ENCODE data around the gene VKORC1L1.
"Not testable (repeated sequence)": the region's sequence is repeated elsewhere in the genome, so short reads cannot be mapped to it uniquely, and the experiment has no call there.

Gene VKORC1L1

DNA sequence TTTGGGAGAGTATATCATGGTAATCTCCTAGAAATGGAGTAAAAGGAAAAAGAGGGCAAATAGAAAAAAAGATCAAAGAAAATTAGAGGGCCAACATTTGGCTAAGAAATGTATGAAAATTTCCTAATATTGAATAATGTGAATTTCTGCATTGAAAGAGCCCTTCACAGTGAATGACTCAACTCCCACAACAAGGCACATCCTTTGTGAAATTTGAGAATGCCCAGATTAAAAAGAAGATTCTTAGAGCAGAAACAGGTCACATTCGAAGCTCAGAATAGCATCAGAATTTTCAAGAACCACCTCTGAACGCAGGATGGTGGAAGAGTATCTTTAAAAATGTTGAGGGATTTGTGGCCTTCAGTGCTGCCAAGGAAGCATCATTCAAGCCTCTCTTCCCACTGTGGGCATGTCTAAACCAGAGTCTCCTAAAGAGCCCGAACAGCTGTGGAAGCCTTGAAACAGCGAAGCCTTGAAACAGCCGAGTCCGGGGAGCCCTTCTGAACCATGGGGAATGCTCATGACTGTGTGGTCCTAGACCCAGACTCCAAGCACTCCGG, 65.5 kb downstream of the VKORC1L1 start:
- DNase-seq (ENCODE audit: low read depth), result peak; percentile 11

DNA sequence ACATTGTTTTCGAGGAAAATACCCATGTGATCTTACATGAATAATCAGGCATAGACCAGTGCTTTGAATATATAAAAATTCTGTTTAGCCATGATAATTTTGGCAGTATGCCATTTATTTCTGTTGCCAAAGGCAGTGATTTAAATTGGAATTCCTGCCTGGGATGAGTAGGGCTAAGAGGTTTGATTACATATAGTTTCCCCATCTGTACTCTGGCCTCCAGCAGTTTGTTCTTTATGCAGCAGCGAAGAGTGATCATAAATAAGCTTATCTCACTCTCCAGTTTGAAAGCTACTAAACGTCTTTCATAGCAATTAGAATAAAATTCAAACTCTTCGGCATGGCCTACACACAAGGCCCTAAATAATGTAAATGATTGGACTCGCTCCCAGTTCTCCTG, 72.9 kb downstream of the VKORC1L1 start:
- not testable (repeated sequence) for DNase-seq (ENCODE audit: low read depth)

DNA sequence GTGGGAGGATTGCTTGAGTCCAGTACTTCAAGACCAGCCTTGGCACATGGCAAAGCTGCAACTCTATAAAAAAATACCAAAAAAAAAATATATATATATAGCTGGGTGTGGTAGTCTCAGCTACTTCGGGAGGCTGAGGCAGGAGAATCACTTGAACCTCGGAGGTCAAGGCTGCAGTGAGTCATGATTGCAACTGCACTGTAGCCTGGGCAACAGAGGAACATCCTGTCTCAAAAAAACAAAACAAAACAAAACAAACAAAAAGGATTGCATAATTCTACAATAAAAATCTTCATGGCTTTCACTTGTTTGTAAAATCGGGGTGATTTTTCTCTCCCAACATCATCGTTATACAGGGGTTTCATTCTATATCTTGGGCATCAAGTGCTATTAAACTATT, 74.0 kb downstream of the VKORC1L1 start:
- DNase-seq (ENCODE audit: low read depth), result peak; percentile 56

DNA sequence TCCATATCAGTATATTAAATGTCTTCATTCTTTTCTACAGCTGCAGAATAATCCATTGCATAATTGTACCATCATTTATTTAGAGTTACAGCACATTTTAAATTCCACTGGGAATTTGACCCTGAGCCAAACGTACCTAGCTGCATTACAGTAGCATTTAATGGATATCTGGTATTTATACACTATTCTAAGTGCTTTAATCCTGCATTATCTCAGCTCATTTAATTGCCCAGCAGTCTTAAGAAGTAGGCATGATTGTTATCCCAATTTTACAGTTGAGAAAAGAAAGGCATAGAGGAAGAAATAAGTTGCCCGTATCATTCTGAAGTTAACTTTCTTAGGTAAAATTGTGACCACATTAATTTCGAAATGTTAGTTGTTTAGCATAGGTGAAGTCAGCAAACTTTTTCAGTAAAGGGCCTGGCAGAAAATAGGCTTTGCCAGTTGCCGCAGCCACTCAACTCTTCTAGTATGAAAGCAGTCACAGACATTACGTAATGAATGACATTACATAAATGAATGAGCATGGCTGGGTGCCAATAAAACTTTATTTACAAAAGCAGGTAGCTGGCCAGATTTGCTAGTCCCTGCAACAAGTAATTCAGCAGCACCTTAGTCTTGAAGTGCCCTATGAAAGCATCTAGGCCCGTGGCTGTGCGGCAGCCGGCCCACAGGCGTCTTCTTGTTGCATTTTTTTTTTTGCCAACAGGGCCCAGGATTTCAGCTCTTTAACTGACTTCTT, 79.1 kb downstream of the VKORC1L1 start:
- no peak for DNase-seq (ENCODE audit: low read depth)

DNA sequence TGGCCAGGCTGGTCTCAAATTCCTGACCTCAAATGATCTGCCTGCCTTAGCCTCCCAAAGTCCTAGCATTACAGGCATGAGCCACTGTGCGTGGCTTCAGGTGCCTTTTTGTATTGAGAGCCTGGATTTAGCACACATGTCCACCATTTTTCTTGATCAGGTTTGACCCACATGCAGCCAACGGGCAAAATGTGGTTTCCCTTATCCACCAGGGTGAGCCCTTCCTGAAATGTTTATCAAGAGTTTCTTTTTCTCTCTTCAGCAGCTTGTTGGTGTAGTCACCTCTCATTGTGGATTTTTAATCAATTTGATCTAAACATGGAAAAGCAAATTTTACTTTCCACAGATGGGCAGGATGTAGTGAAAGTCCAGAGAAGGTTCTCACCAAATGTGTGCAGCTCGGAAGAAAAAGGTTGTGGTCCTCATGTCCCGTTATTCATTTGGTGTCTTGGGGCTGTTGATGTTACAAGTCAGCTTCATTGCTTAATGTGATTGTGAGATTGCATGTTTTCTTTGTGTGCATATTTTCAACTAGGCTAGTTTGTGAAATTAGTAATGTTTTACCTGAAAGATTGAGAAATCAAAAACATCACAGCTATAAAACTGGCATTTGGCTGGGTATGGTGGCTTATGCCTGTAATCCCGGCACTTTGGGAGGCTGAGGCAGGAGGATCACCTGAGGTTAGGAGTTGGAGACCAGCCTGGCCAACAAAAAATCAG, 80.3 kb downstream of the VKORC1L1 start:
- no peak for DNase-seq (ENCODE audit: low read depth)

DNA sequence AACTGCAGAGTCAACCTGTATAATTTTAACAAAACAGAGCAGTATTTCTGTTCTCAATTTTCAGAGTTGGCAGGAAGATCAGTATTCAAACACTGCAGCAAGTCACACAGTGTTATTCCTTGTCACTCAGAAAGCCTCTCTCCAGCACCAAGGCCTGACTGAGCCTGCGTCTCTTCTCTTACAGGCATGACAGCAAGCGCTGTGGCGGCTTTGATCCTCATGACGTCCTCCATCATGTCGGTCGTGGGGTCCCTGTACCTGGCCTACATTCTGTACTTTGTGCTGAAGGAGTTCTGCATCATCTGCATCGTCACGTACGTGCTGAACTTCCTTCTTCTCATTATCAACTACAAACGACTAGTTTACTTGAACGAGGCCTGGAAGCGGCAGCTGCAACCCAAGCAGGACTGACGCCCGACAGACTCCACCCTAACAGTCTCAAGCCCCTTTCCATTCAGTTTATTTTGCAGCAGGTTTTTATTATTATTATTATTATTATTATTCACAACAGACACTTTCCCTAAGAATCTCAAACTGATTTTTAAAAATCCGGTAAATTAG, 81.1 kb downstream of the VKORC1L1 start:
- DNase-seq (ENCODE audit: low read depth), result no peak

DNA sequence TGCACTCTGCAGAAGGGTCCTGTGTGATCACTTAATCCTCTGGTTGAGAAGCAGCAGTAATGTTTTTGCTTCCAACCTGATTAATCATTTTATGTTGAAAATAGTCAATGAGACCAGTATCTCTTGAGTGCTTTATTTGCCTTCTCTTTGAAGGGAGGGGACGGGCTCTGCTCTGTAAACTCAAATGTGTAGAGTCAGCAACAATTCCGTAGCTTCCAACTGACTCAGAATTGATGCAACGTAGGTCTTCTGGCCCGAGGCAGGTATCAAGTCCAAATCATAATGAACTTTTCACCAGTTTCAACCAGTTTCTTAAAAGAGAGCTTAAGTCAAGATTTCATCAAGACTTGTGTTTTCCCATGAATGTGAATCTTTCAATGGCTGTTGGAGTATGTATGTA, 82.8 kb downstream of the VKORC1L1 start:
- no peak for DNase-seq (ENCODE audit: low read depth)

DNA sequence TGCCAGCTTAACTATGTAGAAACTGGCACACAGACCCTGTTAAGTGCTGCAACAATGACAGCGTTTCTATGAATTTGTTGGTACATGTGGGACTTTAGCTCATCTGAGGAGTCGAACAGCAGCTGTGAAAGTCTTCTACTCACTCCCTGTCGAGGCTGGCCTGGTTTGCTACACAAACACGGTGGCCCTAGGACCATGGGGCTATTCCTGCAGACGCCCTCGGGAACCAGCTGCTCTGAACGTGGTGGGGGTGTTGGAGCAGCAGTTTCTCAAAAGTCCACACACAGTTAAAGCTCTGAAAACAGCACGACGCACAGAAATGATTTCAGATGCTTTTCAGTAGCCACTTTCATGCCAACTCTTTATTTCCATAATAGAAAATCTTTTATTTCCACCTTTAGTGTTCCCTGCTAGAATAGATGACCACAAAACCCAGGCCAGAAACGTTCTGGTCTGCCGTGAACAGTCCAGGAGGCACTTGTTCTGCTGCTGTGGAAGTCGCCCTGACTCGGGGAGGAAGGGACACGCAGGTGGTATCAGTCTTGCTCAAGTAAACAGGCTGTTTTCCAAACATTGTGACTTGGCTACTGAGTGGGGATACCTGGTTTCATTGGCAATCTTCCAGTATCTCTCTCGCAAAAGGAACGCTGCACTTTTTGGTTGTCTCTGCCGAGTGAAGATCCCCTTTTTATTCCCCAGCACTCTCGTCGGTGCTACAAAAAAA, 87.6 kb downstream of the VKORC1L1 start:
- no peak for DNase-seq (ENCODE audit: low read depth)

DNA sequence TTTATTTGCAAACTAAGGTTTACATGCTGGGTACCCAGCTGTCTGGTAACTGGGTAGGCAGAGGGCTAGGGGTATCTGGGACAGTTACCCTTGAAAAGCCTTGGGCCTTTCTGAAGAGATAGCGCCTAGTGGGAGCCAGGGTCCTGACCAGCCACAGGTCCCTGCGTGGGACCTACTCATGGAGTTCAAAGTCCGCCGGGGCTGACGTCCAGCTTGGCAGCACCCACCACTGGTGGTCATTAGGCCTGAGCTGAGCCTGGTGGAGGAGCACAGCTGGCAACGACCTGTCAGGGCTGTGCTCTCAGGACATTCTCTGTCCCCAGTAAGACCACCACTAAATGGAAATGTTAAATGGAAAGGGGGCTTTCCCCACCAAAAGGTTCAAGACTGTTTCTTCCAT, 89.2 kb downstream of the VKORC1L1 start:
- no peak for DNase-seq (ENCODE audit: low read depth)

DNA sequence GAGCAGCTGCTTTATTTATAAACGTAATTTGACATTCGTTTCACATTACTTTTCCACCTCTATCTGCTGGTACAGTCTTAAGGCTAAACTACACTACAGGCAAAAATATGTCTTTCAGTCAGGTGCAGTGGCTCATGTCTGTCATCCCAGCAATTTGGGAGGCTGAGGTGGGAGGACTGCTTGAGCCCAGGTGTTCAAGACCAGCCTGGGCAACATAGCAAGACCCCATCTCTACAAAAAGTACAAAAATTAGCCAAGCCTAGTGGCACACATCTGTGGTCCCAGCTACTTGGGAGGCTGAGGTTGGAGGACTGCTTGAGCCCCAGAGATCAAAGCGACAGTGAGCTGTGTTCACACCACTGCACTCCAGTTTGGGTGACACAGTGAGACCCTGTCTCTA, 91.8 kb downstream of the VKORC1L1 start:
- DNase-seq (ENCODE audit: low read depth), result not testable (repeated sequence)

DNA sequence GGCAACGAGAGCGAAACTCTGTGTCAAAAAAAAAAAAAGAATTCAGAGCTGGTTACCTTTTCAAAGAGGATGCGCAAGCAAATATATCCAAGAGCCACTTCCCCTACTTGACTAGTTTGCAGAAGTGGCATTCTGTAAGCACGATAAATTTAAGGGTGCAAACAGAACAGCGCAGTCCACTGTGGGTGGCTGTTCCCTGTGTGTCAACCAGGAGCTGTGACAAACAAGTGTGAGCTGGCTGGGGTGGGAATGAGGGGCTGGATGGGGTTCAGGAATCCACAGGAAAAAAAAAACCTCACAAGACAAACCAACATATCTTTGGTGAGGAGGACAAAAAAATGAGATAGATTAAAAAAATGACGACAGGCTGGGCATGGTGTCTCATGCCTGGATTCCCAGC, 93.3 kb downstream of the VKORC1L1 start:
- DNase-seq (ENCODE audit: low read depth), result no peak

DNA sequence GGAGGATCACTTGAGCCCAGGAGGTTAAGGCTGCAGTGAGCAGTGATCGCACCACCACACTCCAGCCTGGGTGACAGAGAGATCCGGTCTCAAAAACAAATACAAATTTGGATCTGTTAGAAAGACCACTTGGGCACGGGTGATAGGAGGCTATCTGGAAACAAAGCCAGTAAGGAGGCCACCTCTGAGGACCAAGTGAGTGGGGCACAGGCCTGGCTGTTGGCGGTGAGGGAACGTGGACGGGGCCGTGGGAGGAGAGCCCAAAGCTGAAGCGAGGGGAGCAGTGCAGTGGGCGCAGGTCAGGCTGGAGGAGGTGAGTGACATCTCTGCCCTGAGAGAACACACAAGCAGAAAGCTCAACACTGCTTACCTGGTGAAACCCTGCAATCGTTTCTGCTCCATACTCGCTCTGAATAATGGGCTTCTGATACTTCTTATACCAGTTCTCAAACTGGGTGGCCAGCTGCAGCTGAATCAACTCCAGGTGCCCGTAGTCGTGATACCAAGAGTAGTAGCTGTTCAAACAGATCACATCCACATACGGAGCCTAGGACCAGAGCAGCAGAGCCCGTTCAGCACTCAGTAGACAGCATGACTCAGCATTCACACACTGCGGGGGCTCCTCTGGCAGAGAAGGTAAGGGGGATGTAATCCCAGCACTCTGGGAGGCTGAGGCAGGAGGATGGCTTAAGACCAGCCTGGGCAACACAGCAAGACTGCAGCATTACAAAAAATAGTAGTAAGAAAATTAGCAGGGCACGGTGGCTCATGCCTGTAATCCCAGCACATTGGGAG, 94.7 kb downstream of the VKORC1L1 start:
- no peak for DNase-seq (ENCODE audit: low read depth)

DNA sequence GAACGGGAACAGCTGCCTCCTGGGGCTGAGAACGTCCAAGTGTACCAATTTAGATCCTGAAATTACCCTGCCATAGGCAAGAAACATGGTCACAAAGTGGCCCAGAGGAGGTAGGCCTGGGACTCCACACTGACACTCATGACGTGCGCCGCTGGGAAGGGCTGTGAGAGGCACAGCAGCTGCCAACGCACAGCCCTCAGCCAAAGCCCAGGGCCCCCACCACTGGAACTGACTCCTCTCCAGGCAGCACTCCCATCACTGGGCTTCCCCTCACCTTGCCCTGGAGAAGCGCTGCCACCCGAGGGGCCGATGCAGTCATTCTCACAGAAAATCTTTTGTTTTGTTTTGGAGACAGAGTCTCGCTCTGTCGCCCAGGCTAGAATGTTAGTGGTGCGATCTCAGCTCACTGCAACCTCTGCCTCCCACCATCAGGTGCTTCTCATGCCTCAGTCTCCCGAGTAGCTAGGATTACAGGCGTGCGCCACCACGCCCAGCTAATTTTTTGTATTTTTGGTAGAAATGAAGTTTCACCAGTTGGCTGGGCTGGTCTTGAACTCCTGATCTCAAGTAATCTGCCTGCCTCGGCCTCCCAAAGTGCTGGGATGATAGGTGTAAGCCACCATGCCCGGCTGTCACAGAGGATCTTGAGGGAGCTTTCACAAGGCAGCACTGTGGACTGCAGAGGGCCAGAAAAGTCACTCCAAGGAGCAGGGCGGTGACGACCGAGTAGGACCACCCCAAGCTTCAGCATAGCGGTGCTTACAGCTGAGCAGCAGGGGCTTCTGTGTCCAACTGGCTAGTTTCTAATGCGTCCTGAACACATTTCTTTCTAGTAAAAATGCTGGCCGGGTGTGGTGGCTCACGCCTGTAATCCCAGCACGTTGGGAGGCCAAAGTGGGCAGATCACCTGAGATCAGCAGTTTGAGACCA, 95.6 kb downstream of the VKORC1L1 start:
- DNase-seq (ENCODE audit: low read depth), result no peak

DNA sequence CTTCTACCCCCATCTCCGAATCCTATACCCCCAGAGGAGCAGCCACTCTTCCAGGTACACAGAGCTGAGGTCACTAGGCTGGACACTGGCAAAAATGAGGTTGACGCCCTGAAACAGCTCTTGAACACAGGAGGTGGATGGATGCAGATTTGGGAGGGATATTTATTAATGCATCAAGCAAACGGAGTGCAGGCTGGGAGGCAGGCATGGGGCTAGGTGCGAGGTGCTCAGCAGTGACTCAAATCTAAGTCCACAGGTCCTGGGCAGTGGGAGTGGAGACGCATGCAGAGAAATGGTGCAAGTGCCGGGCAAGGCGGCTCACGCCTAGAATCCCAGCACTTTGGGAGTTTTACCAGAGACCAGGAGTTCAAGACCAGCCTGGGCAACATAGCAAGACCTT, 98.1 kb downstream of the VKORC1L1 start:
- no peak for DNase-seq (ENCODE audit: low read depth)

DNA sequence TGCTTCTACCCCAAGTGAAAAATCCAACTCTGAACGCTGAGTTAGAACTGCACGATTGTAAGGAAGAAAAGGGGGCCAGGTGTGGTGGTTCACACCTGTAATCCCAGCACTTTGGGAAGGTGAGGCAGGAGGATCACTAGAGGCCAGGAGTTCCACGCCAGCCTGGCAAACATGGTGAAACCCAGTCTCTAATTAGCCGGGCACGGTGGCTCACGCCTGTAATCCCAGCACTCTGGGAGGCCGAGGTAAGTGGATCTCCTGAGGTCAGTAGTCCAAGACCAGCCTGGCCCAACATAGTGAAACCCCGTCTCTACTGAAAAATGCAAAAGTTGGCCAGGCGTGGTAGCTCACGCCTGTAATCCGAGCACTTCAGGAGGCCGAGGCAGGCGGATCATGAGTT, 100.1 kb downstream of the VKORC1L1 start:
- no peak for DNase-seq (ENCODE audit: low read depth)

DNA sequence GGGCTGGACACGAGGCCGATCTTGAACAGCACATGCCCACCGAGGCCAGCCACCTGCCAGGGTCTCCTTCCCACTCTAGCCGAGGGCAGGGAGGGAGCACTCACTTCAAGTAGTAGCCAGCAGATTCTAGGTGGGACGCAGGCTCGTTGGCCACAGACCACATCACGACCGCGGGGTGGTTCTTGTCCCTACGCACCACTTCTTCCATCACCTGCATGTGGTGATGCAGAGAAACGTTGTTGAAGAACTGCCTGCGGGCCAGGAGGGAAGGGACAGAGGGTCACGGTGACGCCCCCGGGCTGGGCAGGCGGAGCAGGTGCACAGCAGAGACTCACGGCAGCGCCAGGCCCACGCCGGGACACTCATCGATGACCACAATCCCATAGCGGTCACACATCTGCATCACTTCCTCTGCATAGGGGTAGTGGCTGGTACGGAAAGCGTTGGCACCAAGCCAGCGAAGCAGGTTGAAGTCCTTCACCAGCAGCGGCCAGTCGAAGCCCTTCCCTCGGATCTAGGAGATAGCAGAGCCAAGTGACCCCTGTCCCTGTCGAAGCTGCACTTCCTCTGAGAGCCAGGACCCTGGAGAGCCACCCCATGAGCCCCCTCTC, 101.4 kb downstream of the VKORC1L1 start:
- no peak for DNase-seq (ENCODE audit: low read depth)

DNA sequence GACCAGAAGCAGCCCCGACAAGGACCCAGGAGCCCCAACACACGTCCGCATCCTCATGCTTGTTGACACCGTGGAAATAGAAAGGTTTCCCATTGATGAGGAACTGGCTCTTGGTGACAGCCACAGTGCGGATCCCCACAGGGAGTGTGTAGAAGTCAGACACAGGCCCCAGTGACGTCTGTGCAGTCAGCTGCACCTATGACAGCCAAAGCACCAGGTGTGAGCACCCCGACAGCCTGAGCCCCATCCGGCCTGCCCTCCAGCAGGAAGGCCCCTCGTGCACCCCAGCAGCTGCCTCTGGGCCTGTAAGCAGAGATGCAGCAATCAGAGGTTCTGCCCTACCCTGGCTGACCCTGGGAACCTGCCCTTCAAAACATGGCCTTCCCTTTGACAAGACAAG, 102.0 kb downstream of the VKORC1L1 start:
- DNase-seq (ENCODE audit: low read depth), result no peak

DNA sequence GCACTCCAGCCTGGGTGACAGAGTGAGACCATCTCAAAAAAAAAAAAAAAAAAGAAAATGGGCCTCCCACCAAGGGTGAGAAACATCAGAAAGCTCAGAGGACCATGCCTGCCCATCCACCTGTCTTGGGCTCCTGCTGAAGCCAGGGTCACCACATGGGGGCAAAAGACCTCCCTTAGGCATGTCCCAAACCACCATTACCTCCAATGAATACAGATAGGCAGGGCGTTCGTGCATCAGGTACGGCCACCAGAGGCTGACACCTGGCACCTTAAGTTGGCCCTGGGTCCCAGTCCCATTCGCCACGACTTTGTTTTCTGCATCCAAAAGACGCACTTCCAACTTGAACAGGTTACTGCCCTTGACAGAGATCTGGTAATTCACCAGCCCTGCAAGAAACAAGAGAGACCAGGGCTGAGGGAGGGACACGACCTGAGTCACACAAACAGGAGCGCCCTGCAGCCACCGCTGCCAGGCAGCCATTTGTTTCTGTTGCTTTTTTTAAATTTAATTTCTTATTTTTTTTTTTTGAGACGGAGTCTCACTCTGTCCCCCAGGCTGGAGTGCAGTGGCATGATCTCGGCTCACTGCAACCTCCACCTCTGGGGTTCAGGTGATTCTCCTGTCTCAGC, 103.1 kb downstream of the VKORC1L1 start:
- no peak for DNase-seq (ENCODE audit: low read depth)

DNA sequence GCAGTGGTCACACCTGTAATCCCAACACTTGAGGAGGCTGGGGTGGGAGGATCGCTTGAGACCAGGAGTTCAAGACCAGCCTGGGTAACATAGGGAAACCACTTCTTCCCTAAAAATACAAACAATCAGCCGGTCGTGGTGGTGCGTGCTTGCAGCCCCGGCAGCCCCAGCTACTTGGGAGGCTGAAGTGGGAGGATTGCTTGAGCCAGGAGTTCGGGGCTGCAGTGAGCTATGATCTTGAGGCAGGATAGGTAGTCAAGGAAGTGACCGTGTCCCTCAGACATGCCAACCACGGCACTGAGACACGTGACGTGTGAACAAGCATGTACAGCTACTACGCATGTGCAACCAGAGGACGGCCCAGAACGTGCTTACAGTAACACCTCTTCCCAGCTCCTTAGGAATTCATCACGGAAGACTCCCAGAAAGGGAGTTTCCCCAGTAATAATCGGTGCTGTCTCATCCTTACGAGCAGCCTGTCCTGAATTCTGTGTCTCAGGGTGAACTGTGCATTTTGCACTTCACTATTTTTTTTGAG, 103.9 kb downstream of the VKORC1L1 start:
- no peak for DNase-seq (ENCODE audit: low read depth)

Measured in EH (cell line).